Mesenchymal stem cell (in vitro differentiated cells and primary cell): Measurements from ENCODE around the gene SMOC2.

Experiments
- DNase-seq: peaks from one replicate; pipeline ENCODE4 v3.0.0-alpha.2; 2013
- H2AFZ ChIP-seq: one replicate; pipeline ENCODE4 v1.6.1; 2013; ENCODE audit warnings: low read depth, mild to moderate bottlenecking, control low read depth, inconsistent platforms, low read length, moderate library complexity
- H2AK5ac ChIP-seq: 2 replicates; pipeline ENCODE4 v1.6.1; 2013; ENCODE audit warnings: low read length, moderate library complexity, mild to moderate bottlenecking, inconsistent platforms; ENCODE audit not compliant: severe bottlenecking
- H2BK120ac ChIP-seq: one replicate; pipeline ENCODE4 v1.6.1; 2013; ENCODE audit warnings: low read depth, mild to moderate bottlenecking, inconsistent platforms, low read length, moderate library complexity
- H2BK12ac ChIP-seq, 2 experiments: one replicate each; pipeline ENCODE4 v1.6.1; 2013; ENCODE audit warnings: inconsistent platforms in 2 of 2, low read length in 2 of 2, mild to moderate bottlenecking in 2 of 2, moderate library complexity in 2 of 2, control low read depth in 1 of 2
- H2BK15ac ChIP-seq: one replicate; pipeline ENCODE4 v1.6.1; 2013; ENCODE audit warnings: mild to moderate bottlenecking, low read depth, inconsistent platforms; ENCODE audit not compliant: poor library complexity, severe bottlenecking
- H2BK5ac ChIP-seq: 2 replicates; pipeline ENCODE4 v1.6.1; 2013; ENCODE audit warnings: low read depth, mild to moderate bottlenecking, low read length, control low read depth, inconsistent platforms; ENCODE audit not compliant: poor library complexity, severe bottlenecking
- H3K14ac ChIP-seq, 2 experiments: one replicate each; pipeline ENCODE4 v1.6.1; 2013; ENCODE audit warnings: inconsistent platforms in 2 of 2, low read length in 2 of 2, control low read depth in 1 of 2, mild to moderate bottlenecking in 1 of 2, moderate library complexity in 1 of 2
- H3K18ac ChIP-seq, 2 experiments: one replicate each; pipeline ENCODE4 v1.6.1; 2013; ENCODE audit warnings: inconsistent platforms in 2 of 2, low read length in 2 of 2, control low read depth in 1 of 2, low read depth in 1 of 2, mild to moderate bottlenecking in 1 of 2
- H3K23ac ChIP-seq, 2 experiments: one replicate each; pipeline ENCODE4 v1.6.1; 2013; ENCODE audit warnings: inconsistent platforms in 2 of 2, low read length in 2 of 2, mild to moderate bottlenecking in 2 of 2, moderate library complexity in 2 of 2, control low read depth in 1 of 2
- H3K27ac ChIP-seq: 2 replicates; pipeline ENCODE4 v1.5.1; 2013; ENCODE audit warnings: mild to moderate bottlenecking, moderate library complexity, low read length, control low read depth, inconsistent platforms; ENCODE audit not compliant: poor library complexity, severe bottlenecking
- H3K27me3 ChIP-seq, 2 experiments: 2 replicates each; pipeline versions ENCODE4 v1.6.1 to v1.7.0; 2013; ENCODE audit warnings: low read length in 2 of 2, mild to moderate bottlenecking in 2 of 2, moderate library complexity in 2 of 2, control low read depth in 1 of 2, inconsistent platforms in 1 of 2; ENCODE audit not compliant: control insufficient read depth in 1 of 2, insufficient read depth in 1 of 2
- H3K36me3 ChIP-seq, 2 experiments: 2 replicates each; pipeline versions ENCODE4 v1.6.1 to v1.7.0; 2013; ENCODE audit warnings: low read length in 2 of 2, control low read depth in 1 of 2, inconsistent platforms in 1 of 2, low read depth in 1 of 2, mild to moderate bottlenecking in 1 of 2; ENCODE audit not compliant: insufficient read depth in 2 of 2, control insufficient read depth in 1 of 2
- H3K4ac ChIP-seq, 2 experiments: one replicate each; pipeline ENCODE4 v1.6.1; 2013; ENCODE audit warnings: inconsistent platforms in 2 of 2, low read length in 2 of 2, mild to moderate bottlenecking in 2 of 2, moderate library complexity in 2 of 2, control low read depth in 1 of 2, low read depth in 1 of 2
- H3K4me1 ChIP-seq: 2 replicates; pipeline ENCODE4 v1.6.1; 2013; ENCODE audit warnings: low read depth, low read length, control low read depth; ENCODE audit not compliant: control insufficient read depth, insufficient read depth
- H3K4me2 ChIP-seq: 2 replicates; pipeline ENCODE4 v1.6.1; 2013; ENCODE audit warnings: low read length, mild to moderate bottlenecking, inconsistent platforms; ENCODE audit not compliant: poor library complexity, severe bottlenecking
- H3K4me3 ChIP-seq, 2 experiments: 2 replicates each; pipeline versions ENCODE4 v1.5.1 to v1.7.0; 2013; ENCODE audit warnings: low read length in 2 of 2, mild to moderate bottlenecking in 2 of 2, control low read depth in 1 of 2, low read depth in 1 of 2; ENCODE audit not compliant: insufficient read depth in 1 of 2
- H3K79me1 ChIP-seq: replicated peaks from 2 replicates; pipeline ENCODE4 v1.6.1; 2013; ENCODE audit warnings: mild to moderate bottlenecking, control low read depth, low read length, inconsistent platforms; ENCODE audit not compliant: poor library complexity, severe bottlenecking
- H3K9ac ChIP-seq: 2 replicates; pipeline ENCODE4 v1.7.0; 2013; ENCODE audit warnings: mild to moderate bottlenecking, low read length, moderate library complexity
- H3K9me3 ChIP-seq: 2 replicates; pipeline ENCODE4 v1.7.0; 2013; ENCODE audit warnings: mild to moderate bottlenecking, low read length; ENCODE audit not compliant: control insufficient read depth
- H4K8ac ChIP-seq: one replicate; pipeline ENCODE4 v1.6.1; 2013; ENCODE audit warnings: inconsistent platforms, mild to moderate bottlenecking, low read length, moderate library complexity
- H4K91ac ChIP-seq: one replicate; pipeline ENCODE4 v1.6.1; 2013; ENCODE audit warnings: mild to moderate bottlenecking, low read length, inconsistent platforms
- WGBS: methylation state at CpG from one replicate; pipeline ENCODE4 v1.1.7; 2013; ENCODE audit warnings: mixed read lengths; 5-methylcytosine and 5-hydroxymethylcytosine counted together

The SMOC2 gene

DNA sequence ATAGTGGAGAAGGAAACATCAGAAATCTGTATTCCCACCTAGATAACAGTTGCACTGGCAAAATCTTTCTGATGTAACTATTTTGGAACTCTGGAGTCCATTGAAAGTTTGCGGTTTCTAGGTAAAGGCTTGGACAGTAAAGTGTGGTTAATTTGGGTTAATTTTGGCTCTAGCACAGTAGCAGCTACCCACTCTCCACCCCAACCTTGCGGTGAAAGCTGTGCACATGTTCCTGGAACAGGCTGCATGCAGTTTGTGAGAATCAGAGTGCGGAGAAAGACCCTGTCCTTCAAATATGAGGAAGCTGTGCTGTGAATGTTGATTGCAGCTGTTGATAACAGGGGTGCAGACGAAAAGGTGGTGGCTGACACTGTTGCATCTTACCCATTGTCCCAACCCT, 38.4 kb downstream of the SMOC2 start:
- 77% methylated on average over 3 of the region's 4 CpGs for WGBS
- Histone ChIP-seq H2BK12ac (no peak overlapping the region), H2AFZ (no peak overlapping the region), H4K8ac (no peak overlapping the region), H4K91ac (no peak overlapping the region), H3K4me1 (no peaks in the 10 kb centered on the region), H3K79me1 (no peaks in the 10 kb centered on the region), H3K9me3 (peaks cover 3% of the 10 kb centered on the region), H3K18ac (no peak overlapping the region), H3K14ac (no peak overlapping the region), H3K9ac (no peak overlapping the region), H3K4me2 (no peak overlapping the region), H2AK5ac (no peak overlapping the region), H3K27ac (no peak overlapping the region), H2BK15ac (no peak overlapping the region), H2BK120ac (no peak overlapping the region), H3K36me3 (no peaks in the 10 kb centered on the region), H3K27me3 (peaks cover 0 to 6% of the 10 kb centered on the region in 2 experiments), H3K4me3 (no peak overlapping the region), H3K4ac (no peak overlapping the region), H2BK5ac (no peak overlapping the region), H3K23ac (no peak overlapping the region)
- DNase-seq, result no peak

GRCh38 chr6:168480481-168480880, 39.5 kb downstream of the SMOC2 start:
- H2BK15ac ChIP-seq, result no peak overlapping the region
- H3K4me1 ChIP-seq, result no peaks in the 10 kb centered on the region
- no peaks in the 10 kb centered on the region for H3K79me1 ChIP-seq
- no peak overlapping the region for H2AFZ ChIP-seq
- no peak overlapping the region for H4K91ac ChIP-seq
- no peak overlapping the region for H3K23ac ChIP-seq
- no peak overlapping the region for H3K4me2 ChIP-seq
- H2AK5ac ChIP-seq, result no peak overlapping the region
- no peak overlapping the region for H4K8ac ChIP-seq
- H3K9me3 ChIP-seq, result no peaks in the 10 kb centered on the region
- H3K9ac ChIP-seq, result no peak overlapping the region
- H3K27ac ChIP-seq, result no peak overlapping the region
- no peak overlapping the region for H3K4ac ChIP-seq
- no peak overlapping the region for H2BK12ac ChIP-seq
- no peaks in the 10 kb centered on the region for H3K27me3 ChIP-seq
- DNase-seq, result no peak
- H3K4me3 ChIP-seq, result no peak overlapping the region
- no peak overlapping the region for H2BK5ac ChIP-seq
- H2BK120ac ChIP-seq, result no peak overlapping the region
- no peak overlapping the region for H3K14ac ChIP-seq
- H3K36me3 ChIP-seq, result no peaks in the 10 kb centered on the region
- H3K18ac ChIP-seq, result no peak overlapping the region

DNA sequence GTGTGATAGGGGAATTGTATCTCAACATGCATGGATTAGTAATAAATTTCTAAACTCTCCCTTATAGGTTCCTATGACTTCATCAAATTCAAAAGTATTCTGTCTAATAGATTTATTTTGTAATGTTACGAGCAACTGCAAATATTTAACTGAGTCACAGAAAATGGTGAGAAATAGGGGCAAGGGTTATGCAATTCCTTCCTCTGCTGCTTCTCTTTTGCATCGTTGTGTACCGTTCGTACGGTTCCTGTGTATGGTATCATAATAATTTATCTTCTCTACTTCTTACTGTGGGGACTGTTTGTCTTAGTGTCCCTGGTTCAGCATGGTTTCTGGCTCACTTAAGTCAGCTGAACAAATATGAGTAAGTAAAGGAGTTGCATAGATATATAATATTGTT, 44.8 kb downstream of the SMOC2 start:
- no peak overlapping the region for H2BK5ac ChIP-seq
- H3K36me3 ChIP-seq, result no peaks in the 10 kb centered on the region
- DNase-seq, result no peak
- H3K27ac ChIP-seq, result no peak overlapping the region
- no peak overlapping the region for H2BK12ac ChIP-seq
- H3K9me3 ChIP-seq, result no peaks in the 10 kb centered on the region
- no peak overlapping the region for H3K23ac ChIP-seq
- no peak overlapping the region for H2AFZ ChIP-seq
- H3K27me3 ChIP-seq, result no peaks in the 10 kb centered on the region
- H2AK5ac ChIP-seq, result no peak overlapping the region
- no peak overlapping the region for H3K4ac ChIP-seq
- no peak overlapping the region for H4K8ac ChIP-seq
- H2BK15ac ChIP-seq, result no peak overlapping the region
- 89% methylated on average over 1 of the region's 5 CpGs for WGBS
- no peak overlapping the region for H4K91ac ChIP-seq
- H3K79me1 ChIP-seq, result no peaks in the 10 kb centered on the region
- no peaks in the 10 kb centered on the region for H3K4me1 ChIP-seq
- no peak overlapping the region for H3K4me3 ChIP-seq
- no peak overlapping the region for H3K18ac ChIP-seq
- no peak overlapping the region for H3K4me2 ChIP-seq
- no peak overlapping the region for H3K14ac ChIP-seq
- H3K9ac ChIP-seq, result no peak overlapping the region
- H2BK120ac ChIP-seq, result no peak overlapping the region

GRCh38 chr6:168490757-168491156, 49.8 kb downstream of the SMOC2 start:
- Histone ChIP-seq H3K9me3 (no peaks in the 10 kb centered on the region), H2BK12ac (no peak overlapping the region), H3K9ac (no peak overlapping the region), H4K8ac (no peak overlapping the region), H3K27me3 (no peaks in the 10 kb centered on the region), H2BK15ac (no peak overlapping the region), H3K36me3 (no peaks in the 10 kb centered on the region), H3K4ac (no peak overlapping the region), H3K14ac (no peak overlapping the region), H4K91ac (no peak overlapping the region), H3K23ac (no peak overlapping the region), H3K79me1 (no peaks in the 10 kb centered on the region), H2BK120ac (no peak overlapping the region), H2AFZ (no peak overlapping the region), H3K27ac (no peak overlapping the region), H2BK5ac (no peak overlapping the region), H3K4me1 (no peaks in the 10 kb centered on the region), H3K18ac (no peak overlapping the region), H3K4me2 (no peak overlapping the region), H2AK5ac (no peak overlapping the region), H3K4me3 (no peak overlapping the region)
- WGBS, result 73% methylated on average over 8 of the region's 8 CpGs
- no peak for DNase-seq
